Measurements from ENCODE around the gene ZNF714. TPM values are rescaled to one million over a fixed set of nuclear protein-coding genes. Genes with fewer than 3 reads are reported as not detected.
A peak's percentile ranks its signal among the peaks of the same experiment; 100 is the strongest.

Gene ZNF714
- total and polyA plus RNA-seq, 9 of the 15 experiments (the other 6 are each of a cell fraction or from before 2014, with no cell fraction given), result 16.2 to 40.8 (median 28.9) TPM

DNA sequence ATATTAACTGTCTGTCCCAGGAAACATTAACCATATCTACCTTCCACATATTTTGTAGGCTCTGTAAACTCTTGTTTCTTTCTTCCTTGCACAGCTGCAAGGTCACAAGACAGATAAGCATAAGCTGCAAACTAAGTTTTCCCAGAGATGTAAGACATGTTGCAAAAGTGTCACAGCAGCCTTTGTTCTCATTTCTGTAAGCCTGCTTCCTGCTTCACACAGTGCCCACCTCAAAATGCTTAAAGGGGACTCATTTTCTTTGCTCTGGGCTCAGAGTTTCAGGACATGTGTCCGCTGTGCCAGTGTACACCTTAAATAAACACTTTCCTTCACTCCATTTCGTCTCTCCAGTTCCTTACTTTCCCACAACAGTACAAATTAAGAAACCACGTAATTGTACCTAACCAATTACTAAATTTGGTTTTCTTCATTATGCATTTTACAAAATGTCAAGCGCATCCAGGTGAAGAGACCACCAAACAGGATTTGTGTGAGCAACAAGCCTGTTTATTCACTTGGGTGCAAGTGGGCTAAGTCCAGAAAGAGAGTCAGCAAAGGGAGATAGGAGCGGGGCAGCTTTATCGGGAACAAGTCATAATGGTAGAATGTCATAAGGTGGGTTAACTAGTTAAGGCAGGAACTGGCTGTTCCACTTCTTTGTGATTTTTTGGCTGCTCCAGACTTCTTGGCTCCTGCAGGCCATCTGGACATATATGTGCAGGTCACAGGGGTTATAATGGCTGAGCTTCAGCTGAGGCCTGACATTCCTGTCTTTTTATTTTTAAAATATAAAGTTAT is 47.1 kb downstream of the ZNF714 start:
- CTCF ChIA-PET (ENCODE audit: low intra/inter-chr PET ratio), result no interaction called here
- Histone ChIP-seq H3K4me3 (no peak overlapping the region), H3K9ac (ENCODE audit: insufficient read depth in 1 of 2, low read depth in 2 of 2, low read length in 2 of 2) (peak overlapping the region in 1 of 2 experiments; percentile 23; a peak in 2 of 4 replicates), H3K36me3 (ENCODE audit: control insufficient read depth, insufficient read depth, low read length) (no peaks in the 10 kb centered on the region), H2AFZ (ENCODE audit: low read depth, low read length) (peak overlapping the region; percentile 56), H3K27ac (ENCODE audit: extremely low read depth, low read depth, low read length) (peak overlapping the region; percentile 69), H3K79me2 (ENCODE audit: control insufficient read depth, insufficient read depth, low read length) (no peaks in the 10 kb centered on the region), H3K9me1 (ENCODE audit: control insufficient read depth, insufficient read depth, low read length) (no peaks in the 10 kb centered on the region), H3K4me2 (ENCODE audit: insufficient read depth, low read length) (peak overlapping the region; percentile 52), H3K9me3 (replicated peaks; ENCODE audit: control insufficient read depth, insufficient read depth, low read depth, low read length) (peaks cover 9% of the 10 kb centered on the region), H3K27me3 (ENCODE audit: control insufficient read depth in 2 of 2, insufficient read depth in 2 of 2, low read length in 2 of 2) (no peaks in the 10 kb centered on the region), H4K20me1 (replicated peaks; ENCODE audit: control insufficient read depth, insufficient read depth, low read length) (no peaks in the 10 kb centered on the region), H3K4me1 (replicated peaks in 1 of 2; ENCODE audit: control insufficient read depth in 2 of 2, insufficient read depth in 2 of 2, low read length in 2 of 2) (peaks cover 0 to 17% of the 10 kb centered on the region in 2 experiments; a peak in 2 of 5 replicates)
- POLR2A ChIA-PET, result interaction anchor here (0.6 kb wide), 1 partner anchor 1906 kb away, joined by 3 read pairs; no protein-coding TSS in a partner anchor
- intact Hi-C loops (cut with micrococcal nuclease), result no loop called here
- no TSS peak for BruUV-seq (replicated peaks)
- FAIRE-seq (peak; percentile 88), DNase-seq (ENCODE audit: extremely low read depth in 1 of 4, low spot score in 3 of 4) (peak in 2 of 4 experiments; percentile 30 to 76), ATAC-seq (peak; percentile 68)
- WGBS (ENCODE audit: insufficient coverage, low coverage, missing lambda C conversion rate), result 26% methylated on average over 6 of the region's 6 CpGs
- in situ Hi-C loops (cut with MboI), result no loop called here
- TF ChIP-seq RBBP5 (IDR thresholded peaks at IDR 0.05; ENCODE audit: borderline replicate concordance, insufficient read depth, low read length, poor library complexity, severe bottlenecking) (peak; percentile 58), ARID1B (IDR thresholded peaks at IDR 0.05) (peak; percentile 89), NFIC (IDR thresholded peaks at IDR 0.05) (peak; percentile 29; the same call in 1 of the 2 replicates), SOX6 (IDR thresholded peaks at IDR 0.05) (peak; percentile 67), FOXK2 (conservative IDR thresholded peaks at IDR 0.05 in 1 of 2, IDR thresholded peaks at IDR 0.05 in 1 of 2; ENCODE audit: low read depth in 2 of 2) (0 out of 4 replicates have a peak, but pooled peaks of 1 of the 2 experiments have one; percentile 12), DPF2 (IDR thresholded peaks at IDR 0.05) (peak; percentile 76), CBFA2T2 (conservative IDR thresholded peaks at IDR 0.05) (peak; percentile 83), CCNT2 (IDR thresholded peaks at IDR 0.05; ENCODE audit: borderline replicate concordance, extremely low read depth, insufficient read length, low read depth, low read length) (peak; percentile 50), LEF1 (IDR thresholded peaks at IDR 0.05) (peak; percentile 78; the same call in 1 of the 2 replicates), SMARCC2 (IDR thresholded peaks at IDR 0.05; ENCODE audit: low read depth) (no peak)
- TF ChIP-seq, protein P1, sequence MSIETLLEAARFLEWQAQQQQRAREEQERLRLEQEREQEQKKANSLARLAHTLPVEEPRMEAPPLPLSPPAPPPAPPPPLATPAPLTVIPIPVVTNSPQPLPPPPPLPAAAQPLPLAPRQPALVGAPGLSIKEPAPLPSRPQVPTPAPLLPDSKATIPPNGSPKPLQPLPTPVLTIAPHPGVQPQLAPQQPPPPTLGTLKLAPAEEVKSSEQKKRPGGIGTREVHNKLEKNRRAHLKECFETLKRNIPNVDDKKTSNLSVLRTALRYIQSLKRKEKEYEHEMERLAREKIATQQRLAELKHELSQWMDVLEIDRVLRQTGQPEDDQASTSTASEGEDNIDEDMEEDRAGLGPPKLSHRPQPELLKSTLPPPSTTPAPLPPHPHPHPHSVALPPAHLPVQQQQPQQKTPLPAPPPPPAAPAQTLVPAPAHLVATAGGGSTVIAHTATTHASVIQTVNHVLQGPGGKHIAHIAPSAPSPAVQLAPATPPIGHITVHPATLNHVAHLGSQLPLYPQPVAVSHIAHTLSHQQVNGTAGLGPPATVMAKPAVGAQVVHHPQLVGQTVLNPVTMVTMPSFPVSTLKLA (conservative IDR thresholded peaks at IDR 0.05), result no peak
- TF ChIP-seq, protein P2, sequence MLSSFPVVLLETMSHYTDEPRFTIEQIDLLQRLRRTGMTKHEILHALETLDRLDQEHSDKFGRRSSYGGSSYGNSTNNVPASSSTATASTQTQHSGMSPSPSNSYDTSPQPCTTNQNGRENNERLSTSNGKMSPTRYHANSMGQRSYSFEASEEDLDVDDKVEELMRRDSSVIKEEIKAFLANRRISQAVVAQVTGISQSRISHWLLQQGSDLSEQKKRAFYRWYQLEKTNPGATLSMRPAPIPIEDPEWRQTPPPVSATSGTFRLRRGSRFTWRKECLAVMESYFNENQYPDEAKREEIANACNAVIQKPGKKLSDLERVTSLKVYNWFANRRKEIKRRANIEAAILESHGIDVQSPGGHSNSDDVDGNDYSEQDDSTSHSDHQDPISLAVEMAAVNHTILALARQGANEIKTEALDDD (IDR thresholded peaks at IDR 0.05), result peak; percentile 32
- TF ChIP-seq, protein P3, sequence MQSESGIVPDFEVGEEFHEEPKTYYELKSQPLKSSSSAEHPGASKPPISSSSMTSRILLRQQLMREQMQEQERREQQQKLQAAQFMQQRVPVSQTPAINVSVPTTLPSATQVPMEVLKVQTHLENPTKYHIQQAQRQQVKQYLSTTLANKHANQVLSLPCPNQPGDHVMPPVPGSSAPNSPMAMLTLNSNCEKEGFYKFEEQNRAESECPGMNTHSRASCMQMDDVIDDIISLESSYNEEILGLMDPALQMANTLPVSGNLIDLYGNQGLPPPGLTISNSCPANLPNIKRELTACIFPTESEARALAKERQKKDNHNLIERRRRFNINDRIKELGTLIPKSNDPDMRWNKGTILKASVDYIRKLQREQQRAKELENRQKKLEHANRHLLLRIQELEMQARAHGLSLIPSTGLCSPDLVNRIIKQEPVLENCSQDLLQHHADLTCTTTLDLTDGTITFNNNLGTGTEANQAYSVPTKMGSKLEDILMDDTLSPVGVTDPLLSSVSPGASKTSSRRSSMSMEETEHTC (IDR thresholded peaks at IDR 0.05), result peak; percentile 57; the same call in 1 of the 2 replicates

Data from K562 (cell line).